Suppressor macrophage treated with lipopolysaccharide for 1 hour (primary cell): ENCODE results near the gene TMEM212.
"Not testable (repeated sequence)": the region's sequence is repeated elsewhere in the genome, so short reads cannot be mapped to it uniquely, and the experiment has no call there.

Source experiments
- DNase-seq, 3 donors: peaks; one replicate each; pipeline ENCODE4 v3.0.0-alpha.2; 2020 to 2022

TMEM212 gene

DNA sequence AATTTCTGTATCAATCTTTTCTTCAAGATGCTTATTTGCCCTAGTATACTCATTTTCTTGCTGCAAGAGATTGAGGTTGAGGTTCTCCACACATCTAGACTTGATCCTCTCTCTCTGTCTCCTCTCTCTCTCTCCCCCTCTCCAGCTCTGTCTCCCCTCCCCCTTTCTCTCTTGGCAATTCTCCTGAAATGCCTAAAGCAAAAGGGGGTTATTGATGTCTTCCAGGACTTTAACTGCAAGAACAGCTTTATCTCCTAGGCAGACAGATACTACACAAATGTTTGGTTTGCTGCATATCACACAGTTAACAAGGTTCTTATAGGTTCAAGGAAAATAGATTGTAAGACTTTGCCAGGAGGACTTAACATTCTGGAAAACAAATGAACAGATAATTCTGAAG, 52.1 kb downstream of the TMEM212 start:
- no peak for DNase-seq

DNA sequence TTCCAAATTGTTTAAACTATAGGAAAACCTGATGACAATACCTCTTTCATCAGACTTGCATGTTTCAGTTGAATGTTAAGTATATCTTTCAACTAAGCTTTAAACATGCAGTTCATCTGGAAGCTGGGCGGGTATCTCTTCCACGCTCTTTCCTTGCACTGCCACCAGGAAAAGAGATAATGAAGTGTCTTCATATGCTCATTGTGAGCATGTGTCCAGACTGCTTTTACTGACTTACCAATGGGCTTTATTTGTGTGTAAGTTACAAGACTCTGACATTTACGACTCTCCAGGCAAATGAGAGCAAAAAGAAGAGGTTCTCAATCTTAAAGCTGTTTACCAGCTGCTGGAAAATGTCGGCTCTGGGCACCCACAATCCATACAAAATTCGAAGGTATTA, 52.8 kb downstream of the TMEM212 start:
- DNase-seq = no peak

DNA sequence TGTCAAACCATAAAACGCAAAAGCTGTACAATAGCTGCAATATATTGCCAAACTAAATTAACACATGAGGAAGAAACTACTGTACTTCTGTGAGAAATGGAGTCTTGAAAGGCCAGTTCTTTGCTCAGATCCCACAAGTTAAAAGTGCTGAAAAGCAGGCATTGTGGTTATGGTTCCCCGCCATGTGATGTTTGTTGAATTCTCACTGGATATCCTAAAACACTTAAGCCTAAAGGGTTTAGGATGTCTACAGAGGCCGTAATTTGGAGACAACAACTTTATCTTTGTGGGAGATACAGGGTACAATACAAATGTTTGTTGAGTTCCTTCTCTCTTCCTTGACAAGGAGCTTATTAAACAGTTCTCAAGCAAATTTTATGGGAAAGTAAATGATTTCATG, 53.2 kb downstream of the TMEM212 start:
- no peak for DNase-seq

DNA sequence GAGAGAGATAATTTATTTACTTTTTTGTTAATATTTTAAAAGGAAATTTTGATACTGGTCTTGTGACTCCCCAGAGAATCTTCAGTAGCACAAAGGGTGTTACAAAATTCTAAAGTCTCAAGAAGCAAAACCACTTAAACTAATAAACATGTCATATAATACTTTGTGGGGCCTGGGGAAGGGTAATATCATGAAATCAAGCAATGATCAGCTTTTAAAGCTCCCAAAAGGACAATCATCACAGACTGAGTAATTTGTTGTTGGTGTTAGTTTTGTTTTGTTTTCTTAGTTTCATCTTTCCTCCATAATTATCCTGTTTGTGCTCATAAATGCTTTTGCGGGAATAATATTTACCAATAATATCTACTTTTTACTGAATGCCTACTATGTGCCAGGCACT, 55.0 kb downstream of the TMEM212 start:
- no peak for DNase-seq

DNA sequence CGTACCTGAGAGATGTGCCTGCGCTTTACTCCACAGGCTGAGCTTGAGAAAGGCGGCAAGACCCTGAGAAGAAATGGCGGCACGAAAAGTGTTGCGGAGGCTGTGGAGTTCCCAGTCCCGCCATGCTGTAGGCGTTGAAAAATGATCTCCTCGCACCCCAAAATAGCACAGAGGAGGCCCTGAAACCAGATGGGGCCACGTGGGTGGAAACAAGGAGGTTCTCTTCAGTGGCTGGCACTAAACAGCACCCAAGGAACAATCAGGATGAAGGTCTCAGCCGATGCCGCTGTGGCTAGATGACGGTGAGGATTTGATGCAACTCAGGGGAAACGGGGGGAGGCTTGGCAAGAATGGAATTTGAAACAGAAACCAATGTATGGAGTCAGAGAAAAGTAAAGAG, 57.3 kb downstream of the TMEM212 start:
- peak; percentile 80 to 91 (median 84) for DNase-seq

DNA sequence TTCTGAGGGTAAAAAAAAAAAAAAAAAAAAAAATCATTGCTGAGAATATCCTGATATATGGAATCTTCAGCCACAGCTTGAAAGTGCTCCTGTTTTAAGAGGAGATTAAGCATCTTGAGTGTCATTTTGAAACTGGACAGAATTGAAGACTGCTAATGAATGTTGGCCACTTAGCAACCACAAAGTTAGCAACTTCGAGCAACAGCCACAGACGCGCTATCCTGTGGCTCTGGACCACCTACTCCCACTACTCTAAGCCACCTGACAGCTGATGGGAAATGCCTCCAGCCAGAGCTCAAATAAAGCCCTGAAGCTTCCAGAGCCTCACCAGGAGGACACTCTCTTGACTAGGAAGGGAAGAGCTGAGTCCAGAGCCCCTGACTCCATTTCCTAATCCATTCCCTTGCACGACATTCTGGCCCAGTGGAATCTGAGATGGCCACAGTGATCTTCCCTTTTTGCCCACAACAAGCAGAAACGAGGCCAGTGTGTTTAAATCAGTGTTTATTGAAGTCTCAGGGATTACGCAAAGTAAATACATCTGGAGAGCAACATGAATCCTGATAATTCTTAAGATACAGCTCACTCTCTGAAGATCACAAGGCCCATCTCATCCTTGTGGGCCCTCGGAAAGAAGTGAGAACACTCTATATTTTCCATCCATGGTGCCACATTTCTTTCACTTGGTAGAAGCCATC, 58.6 kb downstream of the TMEM212 start:
- DNase-seq = no peak

DNA sequence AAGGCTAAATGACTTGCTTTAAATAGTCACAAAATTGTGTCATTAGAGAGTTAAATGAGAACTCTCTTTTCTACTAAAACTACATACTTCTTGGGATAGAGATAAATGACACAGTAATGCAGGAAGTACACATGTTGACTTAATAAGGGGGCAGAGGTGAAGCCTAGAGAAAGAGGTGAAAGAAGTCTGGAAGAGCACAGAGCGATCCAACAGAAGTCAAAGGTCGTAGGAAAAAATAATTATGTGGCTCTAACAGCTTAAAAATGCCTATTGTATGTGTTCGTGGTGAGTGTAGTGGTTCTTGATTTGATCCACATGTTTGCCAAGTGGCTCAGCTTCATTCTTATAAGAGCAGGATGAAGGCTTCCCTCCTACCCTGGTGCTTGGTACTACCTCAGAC, 61.7 kb downstream of the TMEM212 start:
- DNase-seq = no peak

DNA sequence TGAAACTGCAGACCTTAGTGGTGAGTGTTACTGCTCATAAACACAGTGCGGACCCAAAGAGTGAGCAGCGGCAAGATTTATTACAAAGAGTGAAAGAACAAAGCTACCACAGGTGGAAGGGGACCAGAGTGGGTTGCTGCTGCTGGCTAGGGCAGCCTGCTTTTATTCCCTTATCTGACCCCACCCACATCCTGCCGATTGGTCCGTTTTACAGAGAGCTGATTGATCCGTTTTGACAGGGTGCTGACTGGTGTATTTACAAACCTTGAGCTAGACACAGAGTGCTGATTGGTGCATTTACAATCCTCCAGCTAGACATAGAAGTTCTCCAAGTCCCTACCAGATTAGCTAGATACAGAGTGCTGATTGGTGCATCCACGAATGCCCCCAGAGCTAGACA, 63.4 kb downstream of the TMEM212 start:
- DNase-seq = not testable (repeated sequence)

DNA sequence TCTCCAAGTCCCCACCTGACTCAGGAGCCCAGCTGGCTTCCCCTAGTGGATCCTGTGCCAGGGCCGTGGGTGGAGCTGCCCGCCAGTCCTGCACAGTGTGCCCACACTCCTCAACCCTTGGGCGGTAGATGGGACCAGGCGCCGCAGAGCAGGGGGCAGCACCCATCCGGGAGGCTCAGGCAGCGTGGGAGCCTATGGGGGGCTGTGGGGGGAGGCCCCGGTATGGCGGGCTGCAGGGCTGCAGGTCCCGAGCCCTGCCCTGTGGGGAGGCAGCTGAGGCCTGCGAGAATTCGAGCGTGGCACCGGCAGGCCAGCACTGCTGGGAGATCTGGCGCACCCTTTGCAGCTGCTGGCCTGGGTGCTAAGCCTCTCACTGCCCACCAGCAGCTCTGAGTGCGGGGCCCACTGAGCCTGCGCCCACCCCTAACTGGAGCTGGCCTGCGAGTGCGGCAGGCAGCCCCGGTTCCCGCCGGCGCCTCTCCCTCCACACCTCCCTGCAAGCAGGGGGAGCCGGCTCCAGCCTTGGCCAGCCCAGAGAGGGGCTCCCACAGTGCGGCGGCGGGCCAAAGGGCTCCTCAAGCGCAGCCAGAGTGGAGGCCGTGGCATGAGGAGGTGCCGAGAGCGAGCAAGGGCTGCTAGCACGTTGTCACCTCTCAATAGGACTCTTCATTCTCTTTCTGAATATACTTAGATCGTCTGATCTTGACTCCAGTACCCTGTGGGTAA, 64.0 kb downstream of the TMEM212 start:
- no peak for DNase-seq

DNA sequence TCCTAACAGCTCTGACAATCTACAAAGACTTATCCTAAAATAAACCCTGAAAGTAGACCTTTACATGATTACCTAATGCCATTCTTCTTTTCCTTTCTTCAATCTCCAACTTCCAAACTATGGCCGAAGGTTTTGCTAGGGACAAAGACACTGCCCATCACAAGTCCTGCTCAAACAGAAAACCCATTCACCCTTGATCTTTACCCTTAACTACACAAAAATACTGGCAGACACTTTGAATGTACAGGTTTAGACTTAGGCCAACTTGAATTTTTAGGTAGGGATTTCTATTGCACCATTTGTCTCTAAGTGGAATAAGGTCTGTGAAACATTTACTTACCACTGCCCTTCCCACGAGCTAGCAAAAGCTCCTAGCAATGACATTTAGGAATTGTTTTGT, 64.6 kb downstream of the TMEM212 start:
- DNase-seq = no peak

DNA sequence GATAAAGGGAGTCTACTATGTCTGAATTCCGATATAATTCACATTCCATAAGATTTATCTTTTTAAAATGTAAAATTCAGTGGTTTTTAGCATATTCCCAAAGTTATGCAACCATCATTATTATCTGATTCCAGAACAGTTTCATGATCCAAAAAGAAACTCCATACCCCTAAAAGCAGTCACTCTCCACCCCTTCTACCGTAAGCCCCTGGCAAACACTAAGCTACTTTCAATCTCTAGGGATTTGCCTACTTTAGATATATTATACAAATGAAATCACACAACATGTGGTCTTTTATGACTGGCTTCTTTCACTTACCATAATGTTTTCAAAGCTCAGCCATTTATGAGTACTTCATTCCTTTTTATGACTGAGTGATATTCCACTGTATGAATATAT, 65.6 kb downstream of the TMEM212 start:
- DNase-seq = no peak
